Brain microvascular endothelial cell (primary cell): Measurements from ENCODE around the gene PRSS36.

Experiments
- DNase-seq: peaks from one replicate; pipeline ENCODE4 v3.0.0-alpha.2; 2020
- H3K27ac ChIP-seq: fragments of 250-450 bp; sonication (Bioruptor Pico); 2 replicates; pipeline ENCODE4 v1.5.1; 2020; ENCODE audit warnings: mild to moderate bottlenecking, moderate library complexity
- H3K27me3 ChIP-seq: fragments of 250-450 bp; sonication (Bioruptor Pico); replicated peaks from 2 replicates; pipeline ENCODE4 v1.5.1; 2020; ENCODE audit warnings: mild to moderate bottlenecking
- H3K36me3 ChIP-seq: fragments of 250-450 bp; sonication (Bioruptor Pico); replicated peaks from 2 replicates; pipeline ENCODE4 v1.5.1; 2020; ENCODE audit warnings: mild to moderate bottlenecking
- H3K4me3 ChIP-seq: 2 replicates; pipeline ENCODE4 v1.5.1; 2011; ENCODE audit warnings: low read depth, mild to moderate bottlenecking, control low read depth, low read length, moderate library complexity
- CTCF ChIP-seq: IDR thresholded peaks from 2 replicates; pipeline ENCODE4 v1.5.1; 2011; ENCODE audit warnings: low read depth, mild to moderate bottlenecking, moderate library complexity, low read length, control low read depth, inconsistent platforms; ENCODE audit errors: missing control alignments
- in situ Hi-C: cut with HindIII; loops from 2 replicates; pipeline ENCODE4 v1.10.0; 2017; ENCODE audit warnings: low sequenced_read_pairs, low pct_ligation_motif_present

Gene PRSS36

GRCh38 chr16:31093132-31093703 is 56.6 kb downstream of the PRSS36 start:
- no peak for DNase-seq
- no peak for TF ChIP-seq CTCF
- Histone ChIP-seq H3K27me3 (no peaks in the 10 kb centered on the region), H3K4me3 (peak overlapping the region; percentile 96), H3K36me3 (peaks cover 12% of the 10 kb centered on the region), H3K27ac (no peak overlapping the region)
- in situ Hi-C loops: no loop called here

DNA sequence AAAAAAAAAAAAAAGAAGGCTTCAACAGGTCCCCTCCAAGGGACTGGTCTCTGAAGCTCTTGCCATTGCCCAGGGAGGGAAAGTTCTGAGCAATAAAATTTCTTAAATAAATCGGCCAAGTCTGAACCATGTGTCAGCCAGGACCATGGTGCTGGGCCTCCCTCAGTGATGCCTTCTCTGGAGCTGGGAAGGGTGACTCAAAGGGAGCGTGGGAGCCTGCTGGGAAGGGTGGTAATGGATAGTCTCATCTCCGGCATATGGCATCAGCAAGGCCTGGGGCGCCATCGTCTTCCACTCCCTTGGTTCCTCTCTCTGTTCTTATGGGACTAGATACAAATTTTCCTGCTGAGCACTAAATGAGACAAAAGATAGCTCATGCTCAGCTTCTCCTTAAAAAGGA is 57.5 kb downstream of the PRSS36 start:
- Histone ChIP-seq H3K27me3 (no peaks in the 10 kb centered on the region), H3K4me3 (no peak overlapping the region), H3K27ac (no peak overlapping the region), H3K36me3 (peaks cover 12% of the 10 kb centered on the region)
- no peak for TF ChIP-seq CTCF
- DNase-seq: no peak
- in situ Hi-C loops: no loop called here

DNA sequence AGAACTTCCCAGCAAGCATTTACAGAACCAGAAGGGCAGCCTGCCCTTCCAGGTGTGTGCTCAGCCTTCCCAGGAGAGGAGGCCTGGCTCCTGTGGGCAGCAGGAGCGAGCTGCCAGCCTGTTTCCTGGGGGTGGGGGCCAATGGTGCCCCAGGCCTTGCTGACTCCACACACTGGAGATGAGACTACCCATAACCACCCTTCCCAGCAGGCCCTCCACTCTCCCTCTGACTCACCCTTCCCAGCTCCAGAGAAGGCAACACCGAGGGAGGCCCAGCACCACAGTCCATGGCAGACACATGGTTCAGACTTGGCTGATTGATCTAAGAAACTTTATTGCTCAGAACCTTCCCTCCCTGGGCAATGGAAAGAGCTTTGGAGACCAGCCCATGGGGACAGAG is 59.3 kb downstream of the PRSS36 start:
- Histone ChIP-seq H3K27me3 (no peaks in the 10 kb centered on the region), H3K4me3 (no peak overlapping the region), H3K27ac (no peak overlapping the region), H3K36me3 (peaks cover 12% of the 10 kb centered on the region)
- no peak for TF ChIP-seq CTCF
- peak; percentile 49 for DNase-seq
- in situ Hi-C loops: no loop called here

- in situ Hi-C loops: no loop called here
- DNase-seq: no peak
- Histone ChIP-seq H3K36me3 (peaks cover 12% of the 10 kb centered on the region), H3K4me3 (no peak overlapping the region), H3K27ac (no peak overlapping the region), H3K27me3 (no peaks in the 10 kb centered on the region)
- no peak for TF ChIP-seq CTCF
Measured at GRCh38 chr16:31089199-31089598, 60.7 kb downstream of the PRSS36 start.
